NCI-H226 (cell line): ENCODE measurements around the gene RBM20.
"Not testable (repeated sequence)": the region's sequence is repeated elsewhere in the genome, so short reads cannot be mapped to it uniquely, and the experiment has no call there.

Experiments used
- DNase-seq: peaks from one replicate; pipeline ENCODE4 v3.0.0-alpha.2; 2015

RBM20 gene

GRCh38 chr10:110744782-110745181, 100.6 kb downstream of the RBM20 start:
- DNase-seq, result no peak

DNA sequence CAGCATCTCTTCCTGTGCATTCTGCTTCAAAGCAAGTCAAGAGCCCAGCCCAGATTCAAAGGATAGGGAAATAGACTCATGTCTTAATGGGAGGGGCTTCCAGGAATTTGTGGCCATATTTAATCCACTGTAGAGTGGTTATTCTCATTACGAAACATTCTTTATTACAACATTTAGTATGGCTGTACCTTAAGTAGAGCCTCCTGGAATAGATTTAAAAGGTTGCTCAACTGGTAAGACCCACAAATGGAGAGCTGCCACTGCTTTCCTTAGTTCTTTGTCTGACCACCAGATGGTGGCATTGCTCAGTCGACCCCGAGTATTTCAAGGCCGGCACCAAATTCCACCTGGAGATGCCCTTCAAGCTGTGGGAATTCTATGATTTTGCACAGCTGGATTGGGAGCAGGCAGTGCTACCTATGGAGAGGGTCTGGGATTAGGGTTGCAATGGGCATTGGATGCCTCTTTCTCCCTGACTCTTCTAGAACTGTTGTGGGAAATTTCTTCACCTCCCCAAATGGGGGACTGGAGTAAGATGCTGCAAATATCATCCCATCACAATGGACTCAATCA, 102.2 kb downstream of the RBM20 start:
- peak; percentile 42 for DNase-seq

DNA sequence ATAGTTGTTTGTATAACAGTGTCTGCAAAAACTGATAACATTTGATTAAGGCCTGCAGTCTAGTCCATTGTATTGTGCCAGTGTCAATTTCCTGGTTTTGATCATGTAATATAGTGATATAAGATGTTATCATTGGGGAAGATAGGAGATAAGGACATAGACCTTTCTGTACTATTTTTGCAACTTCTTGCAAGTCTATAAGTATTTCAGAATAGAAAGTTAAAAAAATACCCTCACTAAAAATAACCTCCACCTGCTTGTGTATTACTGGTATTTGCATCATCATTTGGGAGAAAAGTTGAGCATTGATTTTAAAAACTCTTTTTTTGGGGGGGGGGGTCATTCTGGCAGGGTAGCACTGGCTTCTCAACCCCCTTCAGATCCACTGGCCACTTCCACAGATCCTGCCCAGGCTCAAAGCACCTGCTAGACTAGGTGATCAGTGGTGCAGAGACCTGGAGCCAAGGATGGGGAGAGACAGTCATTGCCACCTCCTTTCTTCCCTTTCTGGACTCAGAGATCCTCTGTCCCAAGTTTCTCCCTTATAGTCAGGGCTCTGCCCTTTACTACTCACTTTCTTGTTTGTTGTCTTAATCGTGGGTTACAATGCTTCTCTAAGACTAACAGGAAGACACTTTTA, 103.0 kb downstream of the RBM20 start:
- DNase-seq, result no peak

DNA sequence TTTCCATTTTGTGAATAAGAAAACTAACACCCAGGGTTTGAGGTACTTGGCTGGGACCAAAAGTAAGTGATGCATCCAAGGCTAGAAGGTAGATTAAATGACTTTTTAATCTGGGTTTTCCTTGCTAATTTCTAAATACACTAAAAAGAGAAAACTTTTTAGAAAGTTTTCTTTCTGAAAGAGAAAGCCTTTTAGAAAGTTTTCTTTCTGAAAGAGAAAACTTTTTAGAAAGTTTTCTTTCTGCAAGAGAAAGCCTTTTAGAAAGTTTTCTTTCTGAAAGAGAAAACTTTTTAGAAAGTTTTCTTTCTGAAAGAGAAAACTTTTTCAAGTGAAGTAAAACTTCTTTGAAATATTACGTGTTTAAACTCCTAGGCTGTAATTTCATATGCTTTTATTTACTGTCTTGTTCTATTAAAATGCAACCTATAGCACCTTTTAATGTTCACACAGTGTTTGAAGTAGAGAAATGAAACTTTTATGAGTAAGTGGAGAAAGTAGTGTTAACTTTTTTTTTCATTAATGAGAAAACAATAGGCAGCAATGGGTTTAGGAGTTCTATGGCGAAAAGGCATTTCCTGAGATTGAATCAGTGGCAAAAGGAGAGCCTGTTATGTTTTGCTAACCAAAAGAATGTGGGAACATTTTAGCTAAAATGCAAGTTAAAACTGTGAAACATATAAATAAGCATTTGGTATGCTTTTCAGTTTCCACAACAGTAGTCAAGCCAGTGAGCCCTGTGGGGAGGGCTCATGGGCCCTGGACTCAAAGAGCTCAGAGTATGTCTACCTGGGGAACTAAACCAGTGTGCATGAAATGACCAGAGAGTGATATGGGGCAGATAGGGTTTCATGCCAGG, 103.7 kb downstream of the RBM20 start:
- DNase-seq, result no peak

DNA sequence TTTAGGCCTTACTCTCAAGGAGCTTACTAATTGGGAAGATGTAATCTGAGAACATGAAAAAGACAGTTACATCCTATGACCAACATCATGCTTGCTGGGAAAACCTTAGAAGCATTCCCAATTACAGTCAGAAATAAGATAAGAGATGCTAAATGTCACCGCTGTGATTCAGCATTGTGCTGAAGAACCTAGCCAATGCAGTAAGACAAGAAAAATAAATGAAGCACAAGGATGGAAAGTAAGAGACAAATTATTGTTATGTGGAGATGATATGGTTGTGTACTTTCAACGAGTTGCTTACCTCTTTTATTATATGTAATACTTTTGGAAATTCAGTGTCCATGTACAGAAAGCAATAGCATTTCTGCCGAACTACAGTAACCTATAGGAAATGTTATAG, 104.8 kb downstream of the RBM20 start:
- no peak for DNase-seq

GRCh38 chr10:110750931-110751330, 106.8 kb downstream of the RBM20 start:
- no peak for DNase-seq

DNA sequence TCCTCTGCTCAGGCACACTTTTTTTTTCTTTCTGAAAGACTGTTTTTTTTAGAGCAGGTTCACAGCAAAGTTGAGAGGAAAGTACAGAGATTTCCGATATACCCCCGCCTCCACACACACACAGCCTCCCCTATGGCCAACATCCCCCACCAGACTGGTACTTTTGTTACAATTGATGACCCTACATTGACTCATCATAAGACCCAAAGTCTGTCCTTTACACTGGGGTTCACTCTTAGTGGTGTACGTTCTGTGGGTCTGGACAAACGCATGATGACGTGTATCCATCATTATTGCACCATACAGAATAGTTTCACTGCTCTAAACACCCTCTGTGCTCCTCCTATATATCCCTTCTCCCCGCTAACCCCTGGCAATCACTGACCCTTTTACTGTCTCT, 107.7 kb downstream of the RBM20 start:
- DNase-seq, result no peak

DNA sequence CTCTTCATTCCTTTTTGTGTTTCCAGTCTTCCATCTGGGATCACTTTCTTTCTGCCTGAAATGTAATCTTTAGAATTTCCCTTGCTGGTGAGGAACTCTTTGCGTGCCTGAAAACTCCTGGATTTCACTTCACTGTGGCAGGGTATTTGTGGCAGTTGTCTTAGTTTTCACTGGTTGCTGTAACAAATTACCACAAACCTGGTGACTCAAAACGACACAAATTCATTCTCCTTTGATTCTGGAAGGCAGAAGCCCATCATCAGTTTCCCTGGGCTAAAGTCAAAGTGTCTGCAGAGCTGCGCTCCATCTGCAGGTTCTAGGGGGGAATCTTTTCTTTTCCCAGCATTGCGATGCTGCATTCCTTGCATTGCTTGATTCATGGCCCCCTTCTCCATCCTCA, 109.3 kb downstream of the RBM20 start:
- no peak for DNase-seq

DNA sequence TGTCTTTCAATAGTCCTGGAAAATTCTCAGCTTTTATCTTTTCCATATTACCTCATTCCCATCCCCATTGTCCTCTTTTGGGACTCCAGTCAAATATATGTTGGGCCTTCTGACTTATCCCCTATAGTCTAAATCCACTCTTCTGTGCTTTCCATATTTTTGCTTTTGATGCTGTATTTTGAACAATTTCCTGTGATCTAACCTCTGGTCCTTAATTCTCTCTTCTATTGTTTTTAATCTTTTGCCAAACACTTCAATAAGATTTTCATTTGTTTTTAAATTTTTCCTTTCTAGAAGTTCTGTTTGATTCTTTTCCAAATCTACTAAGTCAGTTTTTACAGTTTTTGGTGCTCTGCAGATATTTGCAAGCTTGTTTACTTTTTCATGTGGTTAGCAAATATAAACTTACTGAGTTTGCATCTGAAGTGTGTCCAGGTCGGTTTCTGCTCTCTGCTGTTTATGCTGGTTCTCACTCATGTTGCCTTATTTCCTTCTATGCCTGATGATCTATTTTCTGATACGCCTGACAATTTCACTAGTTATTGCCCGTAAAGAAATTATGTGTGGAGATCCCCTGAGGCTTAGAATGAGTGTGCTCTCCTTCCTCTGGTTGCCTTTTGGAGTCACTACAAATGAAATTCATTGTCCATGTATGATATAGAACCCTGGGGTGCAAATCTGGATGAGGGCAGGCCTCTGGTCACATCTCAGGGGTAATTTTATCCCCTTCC, 110.4 kb downstream of the RBM20 start:
- DNase-seq, result no peak

DNA sequence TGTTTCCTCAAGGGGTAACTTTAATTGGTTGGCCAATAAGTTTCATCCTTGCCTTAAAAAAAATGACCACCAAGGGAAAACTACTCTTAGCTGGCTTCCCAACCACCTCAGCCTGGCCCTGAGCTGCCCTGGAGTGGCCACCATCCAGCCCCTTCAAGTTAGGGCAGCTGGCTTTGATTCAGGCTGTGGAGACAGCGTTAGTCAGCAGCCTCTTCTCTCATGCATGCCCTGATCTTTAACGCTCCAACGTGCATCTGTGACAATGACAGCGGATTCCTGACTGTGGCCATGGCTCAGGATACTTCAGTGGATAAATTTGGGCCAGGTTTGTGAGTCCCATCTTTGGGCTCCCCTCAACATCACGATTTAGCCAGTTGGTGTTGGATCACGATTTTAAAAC, 111.6 kb downstream of the RBM20 start:
- DNase-seq, result no peak

GRCh38 chr10:110756876-110757275, 112.7 kb downstream of the RBM20 start:
- no peak for DNase-seq

- DNase-seq, result no peak
Measured at GRCh38 chr10:110757586-110757985, 113.5 kb downstream of the RBM20 start.

DNA sequence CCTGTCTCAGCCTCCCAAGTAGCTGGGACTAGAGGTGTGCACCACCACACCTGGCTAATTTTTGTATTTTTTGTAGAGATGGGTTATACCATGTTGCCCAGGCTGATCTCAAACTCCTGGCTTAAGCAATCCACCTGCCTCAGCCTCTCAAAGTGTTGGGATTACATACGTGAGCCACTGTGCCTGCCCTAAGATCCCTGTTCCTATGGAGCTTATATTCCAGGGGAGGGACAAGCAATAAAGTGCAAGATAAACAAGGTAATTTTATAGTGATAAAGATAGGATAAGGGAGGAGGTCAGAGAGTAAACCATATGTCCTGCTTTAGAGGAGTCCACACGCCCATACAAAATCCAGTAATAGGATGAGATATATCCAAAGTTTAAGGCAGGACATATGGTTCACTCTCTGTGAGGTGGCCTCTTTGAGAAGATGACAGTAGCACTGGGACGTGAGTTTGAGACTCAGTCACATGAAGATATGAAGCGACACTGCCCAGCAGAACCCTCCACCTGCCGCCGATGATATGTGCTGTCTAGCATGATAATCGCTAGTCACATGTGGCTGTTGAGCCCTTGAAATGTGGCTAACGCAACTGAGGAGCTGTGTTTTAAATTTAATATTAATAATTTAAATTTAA, 114.1 kb downstream of the RBM20 start:
- DNase-seq, result no peak

DNA sequence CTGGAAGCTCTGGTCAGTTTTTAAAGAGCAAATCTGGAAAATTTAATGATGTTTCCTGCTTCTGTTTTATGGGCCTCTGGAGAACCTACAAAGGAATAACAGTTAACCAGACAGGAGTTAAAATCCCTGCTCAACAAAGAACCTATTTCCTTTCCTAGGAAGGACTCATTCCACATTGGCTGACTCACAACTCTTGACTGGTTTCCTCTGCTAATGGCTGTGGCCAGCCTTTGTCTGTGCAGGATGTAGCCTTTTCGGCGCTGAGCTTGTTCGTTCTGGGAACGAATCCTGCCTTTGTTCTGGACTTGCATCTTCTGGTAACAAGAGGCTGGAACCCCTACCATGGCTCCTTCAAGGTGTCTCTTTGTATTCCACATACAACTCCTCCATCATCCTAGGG, 114.8 kb downstream of the RBM20 start:
- peak; percentile 24 for DNase-seq

GRCh38 chr10:110759523-110759922, 115.4 kb downstream of the RBM20 start:
- DNase-seq, result no peak

GRCh38 chr10:110762109-110762848, 118.1 kb downstream of the RBM20 start:
- DNase-seq, result no peak

DNA sequence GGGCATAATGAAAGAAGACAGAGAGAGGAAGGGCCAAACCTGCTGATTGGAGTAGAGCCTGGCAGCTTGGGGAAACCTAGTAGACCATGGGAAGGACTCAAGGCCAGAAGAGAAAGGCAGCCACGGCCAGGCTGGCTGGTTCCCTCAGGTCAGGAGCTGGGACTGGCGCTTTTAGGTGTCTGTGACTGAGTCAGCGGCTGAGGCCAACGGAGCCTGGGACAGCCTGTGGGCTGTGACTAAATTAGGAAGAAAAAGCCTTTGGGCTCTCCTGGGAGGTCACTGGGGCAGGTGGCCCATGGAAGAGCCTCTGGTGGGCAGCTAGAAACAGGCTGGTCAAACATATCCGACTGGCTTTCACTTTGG, 118.7 kb downstream of the RBM20 start:
- no peak for DNase-seq

DNA sequence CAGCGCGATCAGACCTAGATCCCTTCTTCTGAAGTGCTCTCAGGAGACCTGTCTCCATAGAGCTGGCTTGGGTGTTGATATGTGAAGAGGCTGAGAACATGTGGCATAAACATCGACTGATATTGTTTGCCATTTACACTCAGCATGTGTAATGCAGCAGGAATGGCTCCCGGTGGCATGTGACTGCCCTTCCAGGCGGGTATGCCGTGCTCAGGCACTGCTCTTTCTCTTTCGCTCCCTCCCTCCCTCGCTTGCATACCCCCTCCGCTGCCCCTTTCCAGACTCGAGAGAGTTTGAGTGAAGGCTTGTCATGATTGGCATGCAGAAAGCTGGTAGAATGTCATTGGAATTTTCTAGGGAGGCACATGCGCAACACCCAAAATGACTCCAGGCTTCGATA, 120.2 kb downstream of the RBM20 start:
- DNase-seq, result no peak

DNA sequence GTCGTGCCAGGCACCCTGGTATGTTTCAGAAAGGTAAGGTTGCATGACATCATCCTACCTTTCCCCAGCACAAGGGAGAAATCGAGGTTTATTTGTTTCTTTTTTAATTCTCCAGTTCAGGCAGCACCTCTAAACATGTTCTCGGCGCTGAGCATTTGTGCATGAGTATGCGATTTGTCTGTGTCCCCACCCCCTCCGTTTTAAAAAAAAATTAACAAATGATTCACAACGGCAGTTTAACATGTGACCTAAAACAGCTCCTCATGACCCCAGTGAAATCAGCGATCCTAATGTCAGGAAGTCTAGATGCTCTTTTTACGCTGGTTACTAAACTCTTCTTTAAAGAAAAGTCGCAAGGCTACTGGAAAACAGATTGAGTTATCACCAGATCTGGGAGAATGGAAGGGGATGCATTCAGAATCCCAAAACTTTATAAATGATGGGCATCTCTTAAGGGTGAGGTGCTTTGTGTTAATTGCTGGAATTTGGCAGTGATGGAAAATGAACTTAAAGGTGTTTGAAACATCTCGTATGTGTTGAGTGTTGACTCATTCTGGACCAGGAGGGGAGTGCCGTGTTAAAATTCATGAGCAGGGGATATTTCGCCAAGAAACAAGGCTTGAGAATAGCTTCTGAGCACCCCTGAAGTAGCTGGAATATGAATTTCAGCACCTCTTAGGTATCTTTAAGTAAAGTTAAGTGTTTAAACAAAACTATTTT, 120.8 kb downstream of the RBM20 start:
- DNase-seq, result no peak

DNA sequence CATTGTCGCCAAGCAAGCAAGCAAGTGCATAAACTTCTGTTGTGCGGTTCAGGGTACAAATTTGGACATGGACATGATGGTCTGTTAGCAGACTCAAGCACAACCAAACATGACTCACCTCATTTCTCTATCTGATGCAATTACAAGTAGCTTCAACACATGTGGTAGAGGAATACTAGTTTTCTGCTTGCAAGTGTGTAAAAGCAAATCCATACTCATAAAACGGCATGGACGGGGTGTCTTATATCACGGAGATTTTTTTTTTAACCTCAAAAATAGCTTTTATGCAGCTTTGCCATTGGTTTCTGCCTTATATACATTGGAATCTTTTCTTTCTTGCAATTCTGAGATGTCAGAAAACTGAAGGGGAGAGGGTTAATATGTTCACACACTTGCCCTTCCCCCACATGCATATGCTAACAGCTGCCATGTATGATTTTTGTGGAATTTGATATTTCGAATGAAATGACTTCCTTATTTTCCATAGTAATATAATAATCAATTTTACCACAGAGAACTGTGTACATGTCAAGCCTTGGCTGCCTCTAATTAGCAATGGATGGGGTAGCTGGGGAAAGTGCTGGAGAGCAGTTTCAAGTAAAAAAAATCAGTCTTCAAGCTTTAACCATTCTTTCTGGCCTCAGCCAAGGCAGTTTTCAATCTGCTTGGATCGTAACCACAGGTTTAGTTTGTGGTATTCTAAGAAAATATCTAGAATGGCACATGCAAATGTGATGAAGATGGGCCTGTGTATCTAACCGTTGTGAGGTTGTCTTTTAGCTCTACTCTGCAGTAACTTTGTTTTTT, 121.6 kb downstream of the RBM20 start:
- no peak for DNase-seq

DNA sequence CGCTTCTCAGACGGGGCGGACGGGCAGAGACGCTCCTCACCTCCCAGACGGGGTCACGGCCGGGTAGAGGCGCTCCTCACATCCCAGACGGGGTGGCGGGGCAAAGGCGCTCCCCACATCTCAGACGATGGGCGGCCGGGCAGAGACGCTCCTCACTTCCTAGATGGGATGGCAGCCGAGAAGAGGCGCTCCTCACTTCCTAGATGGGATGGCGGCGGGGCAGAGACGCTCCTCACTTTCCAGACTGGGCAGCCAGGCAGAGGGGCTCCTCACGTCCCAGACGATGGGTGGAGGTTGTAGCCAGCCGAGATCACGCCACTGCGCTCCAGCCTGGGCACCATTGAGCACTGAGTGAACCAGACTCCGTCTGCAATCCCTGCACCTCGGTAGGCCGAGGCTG, 123.5 kb downstream of the RBM20 start:
- not testable (repeated sequence) for DNase-seq
